ENCODE data around the gene CAMK2B. TPM values are rescaled to one million over a fixed set of nuclear protein-coding genes. Genes with fewer than 3 reads are reported as not detected.

The CAMK2B gene
- total and polyA plus RNA-seq, 2 of the 13 experiments (the other 11 are each of a cell fraction or from before 2014, with no cell fraction given): 0.27 to 0.48 TPM

- CTCF ChIA-PET (ENCODE audit: low intra/inter-chr PET ratio, low total read pairs): interaction anchor here (1.4 kb wide), 1 partner anchor 126 kb away, joined by 5 read pairs; no protein-coding TSS in a partner anchor
- intact Hi-C loops (cut with micrococcal nuclease; ENCODE audit: unreplicated experiment): loop anchor here (10.0 kb wide), 1 partner anchor 63 kb away; no protein-coding TSS in a partner anchor
- H3K4me2 ChIP-seq (ENCODE audit: low read depth, low read length): no peak overlapping the region
These were observed 127.9 kb downstream of the CAMK2B start for GRCh38 chr7:44197474-44197873.

More at GRCh38 chr7:44197474-44197873, 127.9 kb downstream of the CAMK2B start:
- Histone ChIP-seq H3K9ac (ENCODE audit: insufficient read depth, low read depth, low read length) (no peak overlapping the region), H2AFZ (ENCODE audit: low read length) (no peak overlapping the region), H3K27me3 (ENCODE audit: control insufficient read depth in 1 of 2, insufficient read depth in 2 of 2, low read length in 2 of 2) (peaks cover 0 to 6% of the 10 kb centered on the region in 2 experiments; a peak in 2 of 5 replicates), H3K4me1 (ENCODE audit: insufficient read depth, low read length) (peaks cover 5% of the 10 kb centered on the region), H3K79me2 (ENCODE audit: insufficient read depth, low read length) (peaks cover 12% of the 10 kb centered on the region), H3K27ac (ENCODE audit: extremely low read length, insufficient read depth, low read length) (no peak overlapping the region), H3K36me3 (replicated peaks in 1 of 2; ENCODE audit: control insufficient read depth in 1 of 2, insufficient read depth in 2 of 2, low read length in 2 of 2) (no peaks in the 10 kb centered on the region), H3K9me3 (ENCODE audit: low read length) (no peaks in the 10 kb centered on the region), H4K20me1 (ENCODE audit: insufficient read depth, low read length) (no peaks in the 10 kb centered on the region), H3K4me3 (replicated peaks in 1 of 3; ENCODE audit: insufficient read depth in 1 of 3, low read depth in 2 of 3, low read length in 3 of 3) (no peak overlapping the region)
- BruUV-seq (replicated peaks): no TSS peak
- no peak for ATAC-seq
- no peak for DNase-seq (ENCODE audit: low spot score)
- 29% methylated on average over 7 of the region's 7 CpGs for WGBS (ENCODE audit: low lambda C conversion rate)
- in situ Hi-C loops (cut with HindIII; ENCODE audit: extremely low pct_ligation_motif_present, low pct_unique_long_range_greater_than_20kb): loop anchor here (5.0 kb wide), 1 partner anchor 75 kb away; the partner anchor contains the start of gene POLD2
- no peak for TF ChIP-seq SP140L (CRISPR knock-in tag; IDR thresholded peaks at IDR 0.05; ENCODE audit: borderline replicate concordance)
- no peak for TF ChIP-seq ZBTB7A (CRISPR knock-in tag; IDR thresholded peaks at IDR 0.05)
- TF ChIP-seq, protein P1, sequence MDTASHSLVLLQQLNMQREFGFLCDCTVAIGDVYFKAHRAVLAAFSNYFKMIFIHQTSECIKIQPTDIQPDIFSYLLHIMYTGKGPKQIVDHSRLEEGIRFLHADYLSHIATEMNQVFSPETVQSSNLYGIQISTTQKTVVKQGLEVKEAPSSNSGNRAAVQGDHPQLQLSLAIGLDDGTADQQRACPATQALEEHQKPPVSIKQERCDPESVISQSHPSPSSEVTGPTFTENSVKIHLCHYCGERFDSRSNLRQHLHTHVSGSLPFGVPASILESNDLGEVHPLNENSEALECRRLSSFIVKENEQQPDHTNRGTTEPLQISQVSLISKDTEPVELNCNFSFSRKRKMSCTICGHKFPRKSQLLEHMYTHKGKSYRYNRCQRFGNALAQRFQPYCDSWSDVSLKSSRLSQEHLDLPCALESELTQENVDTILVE (CRISPR knock-in tag; IDR thresholded peaks at IDR 0.05): no peak
- TF ChIP-seq, protein P2, sequence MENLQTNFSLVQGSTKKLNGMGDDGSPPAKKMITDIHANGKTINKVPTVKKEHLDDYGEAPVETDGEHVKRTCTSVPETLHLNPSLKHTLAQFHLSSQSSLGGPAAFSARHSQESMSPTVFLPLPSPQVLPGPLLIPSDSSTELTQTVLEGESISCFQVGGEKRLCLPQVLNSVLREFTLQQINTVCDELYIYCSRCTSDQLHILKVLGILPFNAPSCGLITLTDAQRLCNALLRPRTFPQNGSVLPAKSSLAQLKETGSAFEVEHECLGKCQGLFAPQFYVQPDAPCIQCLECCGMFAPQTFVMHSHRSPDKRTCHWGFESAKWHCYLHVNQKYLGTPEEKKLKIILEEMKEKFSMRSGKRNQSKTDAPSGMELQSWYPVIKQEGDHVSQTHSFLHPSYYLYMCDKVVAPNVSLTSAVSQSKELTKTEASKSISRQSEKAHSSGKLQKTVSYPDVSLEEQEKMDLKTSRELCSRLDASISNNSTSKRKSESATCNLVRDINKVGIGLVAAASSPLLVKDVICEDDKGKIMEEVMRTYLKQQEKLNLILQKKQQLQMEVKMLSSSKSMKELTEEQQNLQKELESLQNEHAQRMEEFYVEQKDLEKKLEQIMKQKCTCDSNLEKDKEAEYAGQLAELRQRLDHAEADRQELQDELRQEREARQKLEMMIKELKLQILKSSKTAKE (CRISPR knock-in tag; IDR thresholded peaks at IDR 0.05; ENCODE audit: borderline replicate concordance): no peak
- no peak for TF ChIP-seq ZNF678 (CRISPR knock-in tag; IDR thresholded peaks at IDR 0.05)
- no peak for TF ChIP-seq FLYWCH1 (CRISPR knock-in tag; IDR thresholded peaks at IDR 0.05)
- no peak for TF ChIP-seq SNAPC5 (CRISPR knock-in tag; IDR thresholded peaks at IDR 0.05; ENCODE audit: borderline replicate concordance)
- POLR2A ChIA-PET: no interaction called here
- FAIRE-seq: no peak
